ENCODE measurements around the gene TUBG1.

TUBG1 gene

GRCh38 chr17:42629411-42630009 lies 20.0 kb downstream of the TUBG1 start:
- TF ChIP-seq, protein P1, sequence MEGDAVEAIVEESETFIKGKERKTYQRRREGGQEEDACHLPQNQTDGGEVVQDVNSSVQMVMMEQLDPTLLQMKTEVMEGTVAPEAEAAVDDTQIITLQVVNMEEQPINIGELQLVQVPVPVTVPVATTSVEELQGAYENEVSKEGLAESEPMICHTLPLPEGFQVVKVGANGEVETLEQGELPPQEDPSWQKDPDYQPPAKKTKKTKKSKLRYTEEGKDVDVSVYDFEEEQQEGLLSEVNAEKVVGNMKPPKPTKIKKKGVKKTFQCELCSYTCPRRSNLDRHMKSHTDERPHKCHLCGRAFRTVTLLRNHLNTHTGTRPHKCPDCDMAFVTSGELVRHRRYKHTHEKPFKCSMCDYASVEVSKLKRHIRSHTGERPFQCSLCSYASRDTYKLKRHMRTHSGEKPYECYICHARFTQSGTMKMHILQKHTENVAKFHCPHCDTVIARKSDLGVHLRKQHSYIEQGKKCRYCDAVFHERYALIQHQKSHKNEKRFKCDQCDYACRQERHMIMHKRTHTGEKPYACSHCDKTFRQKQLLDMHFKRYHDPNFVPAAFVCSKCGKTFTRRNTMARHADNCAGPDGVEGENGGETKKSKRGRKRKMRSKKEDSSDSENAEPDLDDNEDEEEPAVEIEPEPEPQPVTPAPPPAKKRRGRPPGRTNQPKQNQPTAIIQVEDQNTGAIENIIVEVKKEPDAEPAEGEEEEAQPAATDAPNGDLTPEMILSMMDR (conservative IDR thresholded peaks at IDR 0.05; ENCODE audit: low read length): no peak
- DNase-seq (ENCODE audit: low read depth): no peak
- no peak overlapping the region for H3K4me3 ChIP-seq (ENCODE audit: low read length)

DNA sequence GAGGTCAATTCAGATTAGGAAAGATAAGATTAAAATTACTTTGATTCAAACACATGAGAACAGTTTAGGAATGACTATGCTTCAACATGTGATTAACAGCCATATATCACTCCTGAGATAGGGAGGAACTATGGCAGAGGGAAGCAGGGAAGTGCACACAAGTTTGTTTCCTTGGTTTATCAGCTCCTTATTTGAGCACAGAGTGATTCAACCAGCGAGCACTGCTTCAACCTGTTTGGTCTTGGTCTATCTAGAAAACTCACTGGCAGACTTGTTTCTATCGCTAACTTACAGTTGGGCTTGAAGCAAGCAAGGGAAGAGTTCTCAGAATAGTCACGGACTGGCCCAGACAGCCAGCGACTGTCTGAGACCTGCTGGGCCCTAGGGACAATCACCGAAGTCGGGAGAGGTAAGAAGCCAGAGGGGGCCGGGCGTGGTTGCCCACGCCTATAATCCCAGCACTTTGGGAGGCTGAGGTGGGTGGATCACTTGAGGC lies 23.5 kb downstream of the TUBG1 start:
- H3K4me3 ChIP-seq (ENCODE audit: low read length): no peak overlapping the region
- no peak for DNase-seq (ENCODE audit: low read depth)
- TF ChIP-seq, protein P1 (conservative IDR thresholded peaks at IDR 0.05; ENCODE audit: low read length): no peak

GRCh38 chr17:42639525-42640113 lies 30.1 kb downstream of the TUBG1 start:
- TF ChIP-seq, protein P1 (conservative IDR thresholded peaks at IDR 0.05; ENCODE audit: low read length): no peak
- no peak overlapping the region for H3K4me3 ChIP-seq (ENCODE audit: low read length)
- DNase-seq (ENCODE audit: low read depth): no peak

- no peak for DNase-seq (ENCODE audit: low read depth)
- H3K4me3 ChIP-seq (ENCODE audit: low read length): no peak overlapping the region
- TF ChIP-seq, protein P1 (conservative IDR thresholded peaks at IDR 0.05; ENCODE audit: low read length): no peak
These were observed 30.6 kb downstream of the TUBG1 start for GRCh38 chr17:42640121-42640520.

- TF ChIP-seq, protein P1 (conservative IDR thresholded peaks at IDR 0.05; ENCODE audit: low read length): no peak
These were observed 32.9 kb downstream of the TUBG1 start for GRCh38 chr17:42642336-42642735.

GRCh38 chr17:42647778-42648177 lies 38.3 kb downstream of the TUBG1 start:
- DNase-seq (ENCODE audit: low read depth): no peak
- TF ChIP-seq, protein P1 (conservative IDR thresholded peaks at IDR 0.05; ENCODE audit: low read length): no peak
- no peak overlapping the region for H3K4me3 ChIP-seq (ENCODE audit: low read length)

More at GRCh38 chr17:42642336-42642735, 32.9 kb downstream of the TUBG1 start:
- DNase-seq (ENCODE audit: low read depth): no peak
- no peak overlapping the region for H3K4me3 ChIP-seq (ENCODE audit: low read length)

DNA sequence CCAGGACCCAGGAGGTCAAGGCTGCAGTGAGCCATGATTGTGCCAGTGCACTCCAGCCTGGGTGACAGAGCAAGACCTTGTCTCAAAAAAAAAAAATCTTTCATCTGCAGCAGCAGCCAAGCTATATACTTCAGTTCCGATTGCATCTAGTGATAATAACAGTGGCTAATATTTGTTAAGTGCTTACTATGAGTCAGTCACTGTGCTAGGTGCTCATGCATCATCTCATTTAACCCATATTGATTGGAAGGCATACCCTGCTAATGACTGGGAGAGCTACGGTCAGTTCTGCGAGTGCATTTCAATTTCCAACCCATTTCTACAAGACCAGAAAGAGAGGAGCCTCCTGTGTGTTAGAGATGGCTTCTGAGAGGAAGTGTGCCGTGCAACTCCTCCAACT lies 41.9 kb downstream of the TUBG1 start:
- no peak for DNase-seq (ENCODE audit: low read depth)
- TF ChIP-seq, protein P1 (conservative IDR thresholded peaks at IDR 0.05; ENCODE audit: low read length): no peak
- H3K4me3 ChIP-seq (ENCODE audit: low read length): no peak overlapping the region

All from AG10803 (cell line).